Upper lobe of right lung (tissue), 1 donor: ENCODE data around the gene IL23A. TPM values are rescaled to one million over a fixed set of nuclear protein-coding genes. Genes with fewer than 3 reads are reported as not detected.

ENCODE experiments used
- ATAC-seq: fragments of 200-7000 bp; cut with Tn5 transposase; one replicate; pipeline ENCODE4 v1.9.1; 2020; ENCODE audit warnings: mild to moderate bottlenecking, moderate library complexity
- DNase-seq: peaks from one replicate; pipeline ENCODE4 v3.0.0-alpha.2; 2020
- H3K27ac ChIP-seq: fragments of 200-600 bp; one replicate; pipeline ENCODE4 v1.8.0; 2022
- H3K27me3 ChIP-seq: fragments of 200-600 bp; one replicate; pipeline ENCODE4 v1.8.0; 2022; ENCODE audit warnings: mild to moderate bottlenecking
- H3K36me3 ChIP-seq: fragments of 200-600 bp; one replicate; pipeline ENCODE4 v1.8.0; 2022
- H3K4me1 ChIP-seq: fragments of 200-600 bp; one replicate; pipeline ENCODE4 v1.8.0; 2022
- H3K4me3 ChIP-seq: fragments of 200-600 bp; one replicate; pipeline ENCODE4 v1.8.0; 2022; ENCODE audit warnings: mild to moderate bottlenecking
- H3K9me3 ChIP-seq: fragments of 200-600 bp; one replicate; pipeline ENCODE4 v1.8.0; 2022
- intact Hi-C: fragments of 100-400 bp; cut with DNase I; formaldehyde crosslinking; loops from one replicate; pipeline ENCODE4 v1.11.0; 2022
- total RNA-seq: library from RNA; stranded (reverse); fragmentation: NEBNext Ultra II Directional; extraction: Animal tissue kit (Norgen Biotek cat#: 25700); gene quantifications from one replicate; pipeline ENCODE4 v1.2.1, GENCODE V29; 2021
- TF ChIP-seq, protein P1 (sequence below): fragments of 200-600 bp; IDR thresholded peaks from one replicate; pipeline ENCODE4 v1.8.0; 2022; ENCODE audit warnings: antibody characterized with exemption
- donor health status: DM: no; HTN: yes; CAD: no; lungs with severe emphysema.

Gene IL23A
- total RNA-seq, 1 donor from 2014 or later: 0.81 TPM

DNA sequence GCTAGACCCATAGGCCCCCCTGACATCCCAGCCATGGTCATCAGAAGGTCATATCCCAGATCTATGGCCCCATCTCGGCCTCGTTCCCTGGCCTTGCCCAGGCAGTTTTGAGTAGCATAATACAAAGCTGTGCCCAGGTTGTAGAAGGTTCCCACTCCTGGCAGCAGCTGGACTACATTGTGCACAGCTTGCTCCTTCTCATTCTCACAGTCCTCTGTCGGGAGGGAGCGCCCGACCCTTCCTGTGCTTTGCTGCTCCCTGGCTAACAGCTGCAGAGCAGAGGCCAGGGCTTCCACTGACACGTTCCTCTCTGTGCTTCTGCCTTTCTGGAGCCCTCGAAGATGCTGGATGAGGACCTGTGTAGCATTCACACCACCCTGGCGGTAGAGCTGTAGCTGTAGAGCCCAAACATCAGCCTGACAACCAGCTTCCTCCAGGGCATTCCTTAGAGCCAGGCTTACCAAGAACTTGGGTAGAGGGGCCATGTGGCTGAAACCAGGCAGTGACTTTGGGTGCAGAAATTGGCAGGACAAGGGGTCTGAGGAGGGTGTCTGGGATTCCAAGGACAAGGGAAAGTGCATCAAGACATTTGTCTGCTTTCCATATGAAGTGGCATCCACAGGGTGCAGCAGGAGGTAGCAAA lies 22.9 kb downstream of the IL23A start:
- H3K4me3 ChIP-seq: no peak overlapping the region
- TF ChIP-seq, protein P1, sequence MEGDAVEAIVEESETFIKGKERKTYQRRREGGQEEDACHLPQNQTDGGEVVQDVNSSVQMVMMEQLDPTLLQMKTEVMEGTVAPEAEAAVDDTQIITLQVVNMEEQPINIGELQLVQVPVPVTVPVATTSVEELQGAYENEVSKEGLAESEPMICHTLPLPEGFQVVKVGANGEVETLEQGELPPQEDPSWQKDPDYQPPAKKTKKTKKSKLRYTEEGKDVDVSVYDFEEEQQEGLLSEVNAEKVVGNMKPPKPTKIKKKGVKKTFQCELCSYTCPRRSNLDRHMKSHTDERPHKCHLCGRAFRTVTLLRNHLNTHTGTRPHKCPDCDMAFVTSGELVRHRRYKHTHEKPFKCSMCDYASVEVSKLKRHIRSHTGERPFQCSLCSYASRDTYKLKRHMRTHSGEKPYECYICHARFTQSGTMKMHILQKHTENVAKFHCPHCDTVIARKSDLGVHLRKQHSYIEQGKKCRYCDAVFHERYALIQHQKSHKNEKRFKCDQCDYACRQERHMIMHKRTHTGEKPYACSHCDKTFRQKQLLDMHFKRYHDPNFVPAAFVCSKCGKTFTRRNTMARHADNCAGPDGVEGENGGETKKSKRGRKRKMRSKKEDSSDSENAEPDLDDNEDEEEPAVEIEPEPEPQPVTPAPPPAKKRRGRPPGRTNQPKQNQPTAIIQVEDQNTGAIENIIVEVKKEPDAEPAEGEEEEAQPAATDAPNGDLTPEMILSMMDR: no peak
- no peaks in the 10 kb centered on the region for H3K9me3 ChIP-seq
- H3K36me3 ChIP-seq: peaks cover 3% of the 10 kb centered on the region
- intact Hi-C loops: no loop called here
- ATAC-seq: no peak
- no peaks in the 10 kb centered on the region for H3K27me3 ChIP-seq
- no peak overlapping the region for H3K27ac ChIP-seq
- no peak for DNase-seq
- peaks cover 22% of the 10 kb centered on the region for H3K4me1 ChIP-seq

DNA sequence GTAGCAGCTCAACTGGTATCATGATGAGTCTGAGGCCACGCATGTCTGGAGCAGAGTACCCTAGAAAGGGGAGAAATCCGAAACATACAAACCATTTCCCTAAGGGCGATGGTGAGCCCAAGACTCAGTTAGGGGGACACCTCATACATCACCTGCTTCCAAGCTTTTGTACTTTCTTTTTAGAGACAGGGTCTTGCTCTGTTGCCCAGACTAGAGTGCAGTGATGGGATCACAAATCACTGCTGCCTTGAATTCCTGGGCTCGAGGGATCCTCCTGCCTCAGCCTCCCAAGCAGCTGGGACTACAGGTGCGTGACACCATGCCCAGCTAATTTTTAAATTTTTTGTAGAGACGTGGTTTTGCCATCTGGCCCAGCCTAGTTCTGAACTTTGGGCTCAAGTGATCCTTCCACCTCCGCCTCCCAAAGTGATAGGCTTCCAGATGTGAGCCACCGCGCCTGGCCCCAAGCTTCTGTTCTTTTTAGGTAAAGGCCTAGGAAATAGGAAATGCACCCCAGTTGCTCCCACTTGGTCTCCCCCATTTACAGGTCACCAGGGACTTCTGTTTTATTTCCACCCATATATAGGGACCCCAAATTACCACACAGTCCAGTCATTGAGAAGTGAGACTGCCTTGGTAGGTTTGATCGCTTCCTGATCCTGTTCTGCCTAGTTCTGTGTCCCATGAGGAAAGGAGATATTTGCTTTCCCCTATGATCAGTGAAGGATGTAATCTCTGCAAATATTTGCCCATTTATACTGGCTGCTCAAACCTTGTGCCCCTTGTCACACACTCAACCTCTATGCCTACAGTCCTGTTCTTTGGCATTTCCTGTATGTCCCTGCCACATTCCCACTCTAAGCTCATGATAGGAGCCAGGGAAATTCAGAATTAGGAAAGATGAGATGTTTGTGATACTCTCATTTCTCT lies 23.7 kb downstream of the IL23A start, which contains the start of gene APOF:
APOF (minus strand) TSS at position 728 of the 930 bp plus-strand sequence; CDS start at position 616, 112 bp downstream.
- ATAC-seq (no peak), DNase-seq (no peak)
- Histone ChIP-seq H3K27me3 (no peaks in the 10 kb centered on the region), H3K27ac (no peak within 1 kb of the TSS), H3K4me3 (no peak within 1 kb of the TSS), H3K9me3 (no peaks in the 10 kb centered on the region), H3K36me3 (no peaks in the 10 kb centered on the region), H3K4me1 (peaks cover 20% of the 10 kb centered on the region)
- TF ChIP-seq, protein P1: no peak
- intact Hi-C loops: no loop called here

DNA sequence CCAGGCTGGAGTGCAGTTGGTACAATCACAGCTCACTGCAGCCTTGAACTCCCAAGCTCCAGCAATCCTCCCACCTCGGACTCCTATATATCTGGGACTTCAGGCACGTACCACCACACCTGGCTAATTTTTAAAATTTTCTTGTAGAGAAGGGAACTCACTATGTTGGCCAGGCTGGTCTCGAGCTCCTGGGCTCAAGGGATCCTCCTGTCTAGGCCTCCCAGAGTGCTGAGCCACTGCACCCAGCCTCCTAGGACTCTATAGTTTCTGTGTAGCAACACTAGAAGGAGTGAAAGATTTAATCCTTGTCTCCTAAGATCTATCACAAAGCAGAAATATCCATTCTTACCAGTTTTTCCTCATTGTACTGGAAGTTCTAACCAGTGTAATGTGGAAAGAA lies 28.3 kb downstream of the IL23A start:
- intact Hi-C loops: no loop called here

DNA sequence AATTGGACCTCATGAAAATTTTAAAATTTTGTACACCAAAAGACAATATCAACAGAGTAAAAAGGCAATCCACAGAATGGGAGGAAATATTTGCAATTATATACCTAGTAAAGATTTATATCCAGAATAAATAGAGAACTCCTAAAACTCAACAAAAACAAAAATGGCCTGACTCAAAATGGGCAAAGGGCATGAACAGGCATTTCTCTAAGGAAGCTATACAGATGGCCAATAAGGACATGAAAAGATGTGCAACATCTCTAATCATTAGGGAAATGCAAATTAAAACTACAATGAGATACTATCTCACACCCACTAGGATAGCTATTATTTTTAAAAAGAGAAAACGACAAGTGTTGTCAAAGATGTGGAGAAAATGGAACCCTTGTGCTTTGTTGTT lies 34.8 kb downstream of the IL23A start:
- H3K9me3 ChIP-seq: no peaks in the 10 kb centered on the region
- no peak for ATAC-seq
- intact Hi-C loops: no loop called here

More for the DNA sequence above, 28.3 kb downstream of the IL23A start:
- Histone ChIP-seq H3K27me3 (no peaks in the 10 kb centered on the region), H3K4me1 (no peaks in the 10 kb centered on the region), H3K4me3 (no peak overlapping the region), H3K9me3 (no peaks in the 10 kb centered on the region), H3K27ac (no peak overlapping the region), H3K36me3 (no peaks in the 10 kb centered on the region)
- no peak for ATAC-seq
- TF ChIP-seq, protein P1: no peak
- DNase-seq: no peak

DNA sequence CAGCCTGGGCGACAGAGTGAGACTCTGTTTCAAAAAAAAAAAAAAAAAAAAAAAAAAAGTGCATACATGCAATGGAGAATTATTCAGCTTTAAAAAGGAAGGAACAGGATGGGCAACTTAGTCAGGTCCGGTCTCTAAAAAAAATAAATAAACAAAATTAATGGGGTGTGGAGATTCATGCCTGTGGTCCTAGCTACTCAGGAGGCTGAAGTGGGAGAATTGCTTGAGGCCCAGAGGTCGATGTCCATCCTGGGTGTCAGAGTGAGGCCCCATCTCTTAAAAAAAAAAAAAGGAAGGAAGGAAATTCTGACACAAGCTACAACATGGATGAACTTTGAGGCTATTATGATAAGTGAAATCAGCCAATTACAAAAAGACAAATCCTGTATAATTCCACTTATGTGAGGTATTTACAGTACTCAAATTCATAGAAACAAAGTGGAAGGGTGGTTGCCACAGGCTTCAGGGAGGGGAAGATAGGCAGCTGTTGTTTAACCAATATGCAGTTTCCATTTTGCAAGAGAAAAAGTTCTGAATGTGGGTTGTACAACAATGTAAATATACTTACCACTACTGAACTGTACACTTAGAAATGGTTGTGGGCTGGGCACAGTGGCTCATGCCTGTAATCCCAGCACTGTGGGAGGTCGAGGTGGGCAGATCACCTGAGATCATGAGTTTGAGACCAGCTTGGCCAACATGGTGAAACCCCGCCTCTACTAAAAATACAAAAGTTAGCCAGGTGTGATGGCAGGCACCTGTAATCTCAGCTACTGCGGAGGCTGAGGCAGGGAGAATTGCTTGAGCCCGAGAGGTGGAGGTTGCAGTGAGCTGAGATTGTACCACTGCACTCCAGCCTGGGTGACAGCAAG lies 36.3 kb downstream of the IL23A start:
- DNase-seq (no peak), ATAC-seq (no peak)
- intact Hi-C loops: no loop called here

More for the DNA sequence above, 34.8 kb downstream of the IL23A start:
- no peak overlapping the region for H3K27ac ChIP-seq
- H3K36me3 ChIP-seq: no peaks in the 10 kb centered on the region
- H3K4me3 ChIP-seq: no peak overlapping the region
- H3K27me3 ChIP-seq: no peaks in the 10 kb centered on the region
- TF ChIP-seq, protein P1: no peak
- DNase-seq: no peak
- peaks cover 10% of the 10 kb centered on the region for H3K4me1 ChIP-seq

More for the DNA sequence above, 36.3 kb downstream of the IL23A start:
- Histone ChIP-seq H3K36me3 (no peaks in the 10 kb centered on the region), H3K4me3 (no peak overlapping the region), H3K27ac (no peak overlapping the region), H3K27me3 (no peaks in the 10 kb centered on the region), H3K9me3 (no peaks in the 10 kb centered on the region), H3K4me1 (peaks cover 10% of the 10 kb centered on the region)
- TF ChIP-seq, protein P1: no peak
